Stimulated activated CD4-positive, alpha-beta T cell treated with anti-CD3 and anti-CD28 coated beads, TNF-alpha, amount 100 ng/mL, for 1 hour (primary cell): ENCODE measurements around the gene APEX1.

ENCODE experiments used
- DNase-seq, 3 donors: peaks; one replicate each; pipeline ENCODE4 v3.0.0-alpha.2; 2020; ENCODE audit warnings: low read depth in 3 of 3, low spot score in 1 of 3

APEX1 gene

DNA sequence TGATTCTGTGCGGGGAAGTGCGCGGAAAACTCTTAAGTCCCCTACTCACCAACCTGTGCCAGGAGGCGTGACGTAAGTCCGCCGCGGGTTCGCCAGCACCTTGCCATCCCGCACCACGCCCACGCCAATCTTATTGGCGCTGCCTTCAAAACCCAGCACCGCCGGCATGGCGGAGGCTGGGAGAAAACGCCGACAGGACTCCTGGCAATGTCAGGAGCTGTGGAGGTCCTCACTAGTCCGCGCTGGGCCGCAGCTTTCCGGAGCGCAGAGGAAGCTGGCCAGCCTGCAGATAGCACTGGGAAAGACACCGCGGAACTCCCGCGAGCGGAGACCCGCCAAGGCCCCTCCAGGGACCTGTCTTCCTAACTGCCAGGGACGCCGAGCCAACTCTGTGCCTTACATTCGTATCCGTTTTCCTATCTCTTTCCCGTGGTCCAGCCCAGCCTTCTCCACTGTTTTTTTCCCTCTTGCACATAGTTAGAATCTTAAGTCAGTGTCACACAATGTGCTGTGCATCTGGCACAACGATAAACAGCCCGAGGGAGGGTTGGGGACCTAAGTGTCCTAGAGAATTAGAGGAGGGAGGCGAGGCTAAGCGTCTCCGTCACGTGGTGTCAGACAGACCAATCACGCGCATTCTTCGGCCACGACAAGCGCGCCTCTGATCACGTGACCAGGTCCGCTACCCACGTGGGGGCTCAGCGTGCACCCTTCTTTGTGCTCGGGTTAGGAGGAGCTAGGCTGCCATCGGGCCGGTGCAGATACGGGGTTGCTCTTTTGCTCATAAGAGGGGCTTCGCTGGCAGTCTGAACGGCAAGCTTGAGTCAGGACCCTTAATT is at the start of gene APEX1, which contains the start of gene OSGEP:
Gene APEX1, plus strand, starts transcription at position 711 of the 839 bp plus-strand sequence. CDS start 420 bp downstream, outside the sequence.
Gene OSGEP, minus strand, starts transcription at position 297 of the 839 bp plus-strand sequence. Its CDS starts 129 bp downstream, at position 168.
- peak; percentile 89 to 96 (median 94) for DNase-seq

DNA sequence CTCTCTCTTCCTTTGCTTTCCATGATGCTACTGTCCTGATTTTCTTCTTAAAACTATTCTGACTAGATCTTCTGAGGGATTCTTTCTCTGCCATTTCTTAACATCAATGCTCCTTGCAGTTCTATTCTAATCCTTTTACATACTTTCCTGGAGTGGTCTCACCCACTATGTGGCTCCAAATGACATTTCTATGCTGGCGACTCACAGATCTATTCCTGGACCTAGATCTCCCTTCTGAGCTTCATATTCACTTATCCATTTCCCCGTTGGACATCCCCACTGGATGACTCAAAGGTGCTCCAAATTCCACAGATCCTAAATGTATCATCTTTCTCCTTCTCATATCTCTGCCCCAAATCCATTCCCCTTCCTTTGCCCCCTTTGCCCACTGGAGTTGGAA is 45.8 kb upstream of the APEX1 start:
- no peak for DNase-seq

GRCh38 chr14:20412411-20412810 is 42.6 kb upstream of the APEX1 start:
- no peak for DNase-seq

- peak; percentile 21 to 56 (median 48) for DNase-seq
These were observed 41.9 kb upstream of the APEX1 start, which contains the start of gene TEP1 for GRCh38 chr14:20412876-20413743. Gene TEP1, minus strand, starts transcription at chr14:20413501. Its CDS starts 5,062 bp downstream, at chr14:20408439.

DNA sequence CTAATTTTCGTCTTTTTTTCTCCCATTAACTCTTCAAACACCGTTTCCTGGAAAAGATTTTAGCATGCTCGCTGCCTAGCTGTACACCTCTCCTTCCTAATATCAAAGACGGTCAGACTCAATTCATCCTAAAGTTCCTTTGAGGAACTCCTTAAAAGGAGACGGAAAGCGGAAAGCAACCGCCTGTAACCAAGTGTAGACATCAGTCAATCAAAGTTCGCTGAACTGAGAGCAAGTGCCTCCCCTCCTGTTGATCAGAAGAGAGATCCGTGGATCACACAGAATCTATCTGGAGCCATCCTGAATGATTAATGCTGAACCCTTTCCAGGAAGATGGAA is 41.3 kb upstream of the APEX1 start:
- no peak for DNase-seq

DNA sequence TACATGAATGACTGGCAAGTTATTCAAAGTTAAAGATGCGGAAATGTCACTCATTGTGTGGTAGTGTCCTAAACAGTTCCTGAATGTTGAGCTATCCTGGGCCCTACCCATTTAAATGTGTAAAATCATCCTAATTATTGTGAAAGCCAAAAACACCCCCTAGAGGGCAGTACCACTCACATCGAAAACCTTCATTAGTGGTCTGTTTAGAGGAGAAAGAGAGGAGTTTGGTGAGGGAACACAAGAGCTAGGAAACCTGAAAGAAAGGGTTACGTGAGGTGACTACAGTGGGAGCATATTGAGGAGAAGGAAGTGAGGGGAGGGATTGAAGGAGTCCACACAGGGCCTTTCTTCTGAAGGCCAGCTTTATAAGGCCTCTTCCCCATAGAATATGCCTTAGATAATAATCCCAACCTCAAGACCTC is 39.2 kb upstream of the APEX1 start:
- DNase-seq, result no peak

- DNase-seq, result no peak
These were observed 38.8 kb upstream of the APEX1 start for GRCh38 chr14:20416223-20416622.

- no peak for DNase-seq
These were observed 37.5 kb upstream of the APEX1 start for GRCh38 chr14:20417250-20418186.

DNA sequence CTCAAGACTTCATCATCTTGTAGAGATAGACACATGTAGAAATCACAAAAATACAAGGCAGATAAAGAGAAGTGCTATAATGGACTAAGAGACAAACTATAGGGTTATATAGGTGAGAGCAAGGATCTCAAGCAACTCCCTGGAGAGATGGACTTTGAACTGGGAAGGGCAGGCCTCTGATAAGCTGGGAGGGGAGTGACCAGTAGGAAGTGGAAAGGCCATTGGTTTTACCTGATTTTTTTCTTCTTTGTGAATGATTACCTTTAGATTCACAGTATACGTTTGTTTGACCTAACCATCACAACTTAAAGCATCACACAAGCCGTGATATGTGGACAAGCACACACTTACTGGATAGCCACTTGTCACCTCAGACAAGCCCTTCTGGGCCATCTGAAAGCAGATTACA is 36.5 kb upstream of the APEX1 start:
- DNase-seq, result no peak

DNA sequence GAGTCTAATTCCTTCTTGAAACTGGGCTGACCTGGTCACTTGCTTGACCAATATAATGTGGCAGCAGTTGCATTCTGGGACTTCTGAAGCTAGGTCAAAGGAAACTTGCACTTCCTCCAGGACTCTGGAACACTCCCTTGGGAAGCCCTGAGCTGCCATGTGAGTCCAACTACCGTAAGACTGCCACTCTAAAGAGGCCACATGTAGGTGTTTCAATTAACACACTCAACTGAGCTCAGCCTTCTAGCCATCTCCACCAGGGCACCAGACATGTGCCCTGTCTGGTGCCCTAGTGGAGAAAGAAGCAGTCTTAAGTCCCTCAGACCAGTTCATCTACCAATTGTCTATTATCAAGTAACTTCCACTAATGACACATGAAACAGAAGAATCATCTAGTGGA is 35.6 kb upstream of the APEX1 start:
- no peak for DNase-seq

GRCh38 chr14:20421267-20421666 is 33.8 kb upstream of the APEX1 start:
- no peak for DNase-seq

GRCh38 chr14:20422886-20423285 is 32.1 kb upstream of the APEX1 start:
- no peak for DNase-seq

GRCh38 chr14:20424851-20425250 is 30.2 kb upstream of the APEX1 start:
- DNase-seq, result no peak

DNA sequence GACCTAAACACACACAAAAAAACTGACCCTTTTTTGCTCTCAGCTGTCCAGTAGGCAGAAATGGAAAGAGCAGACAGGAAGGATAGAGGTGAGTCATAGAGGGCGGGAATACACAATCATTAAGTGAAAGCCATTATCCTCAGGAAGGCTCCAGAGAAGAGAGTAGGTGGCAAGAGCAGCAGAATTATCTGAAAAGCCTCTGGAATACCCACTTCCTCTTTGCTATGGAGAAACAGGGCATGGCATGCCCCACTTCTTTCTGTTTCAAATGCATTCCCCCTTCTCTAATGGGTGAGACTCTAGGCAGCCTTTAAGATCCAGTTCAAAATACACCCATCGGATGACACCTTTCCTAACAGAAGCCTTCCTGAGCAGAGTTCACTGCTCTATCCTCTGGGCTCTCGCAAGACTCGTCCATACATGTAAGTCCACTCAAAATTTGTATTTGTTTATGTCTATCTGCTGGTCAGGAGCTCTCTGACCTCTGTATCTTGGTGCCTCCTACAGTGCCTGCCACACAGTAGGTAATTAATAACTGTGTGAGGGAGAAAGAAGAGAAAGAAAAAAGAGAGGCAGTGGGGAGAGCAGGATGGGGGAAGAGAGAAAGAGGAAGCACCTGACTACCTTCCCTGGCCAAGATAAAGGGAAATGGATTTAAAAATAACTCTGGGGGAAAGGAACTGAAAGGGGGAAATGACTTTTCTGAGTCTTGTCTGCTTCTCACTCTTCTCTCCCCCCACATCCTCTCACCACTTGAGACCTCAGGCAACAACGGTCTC is 27.6 kb upstream of the APEX1 start:
- DNase-seq, result no peak

DNA sequence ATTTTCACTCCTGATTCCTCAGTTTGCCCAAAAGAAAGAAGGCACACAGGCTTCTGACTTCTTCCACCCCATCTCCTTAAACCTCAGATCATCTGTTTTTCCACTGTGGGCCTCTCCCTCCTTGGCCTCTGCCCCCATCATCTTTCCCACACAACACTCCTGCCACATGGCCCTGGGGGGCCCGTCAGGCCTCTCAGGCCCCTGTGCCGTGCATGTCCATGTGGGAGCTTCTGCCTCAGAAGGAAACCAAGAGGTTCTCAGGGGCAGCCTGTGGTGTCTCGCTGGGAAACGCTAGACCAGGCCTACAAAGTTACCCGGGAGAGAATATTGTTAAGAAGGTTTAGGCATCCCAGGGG is 27.0 kb upstream of the APEX1 start:
- DNase-seq, result no peak

DNA sequence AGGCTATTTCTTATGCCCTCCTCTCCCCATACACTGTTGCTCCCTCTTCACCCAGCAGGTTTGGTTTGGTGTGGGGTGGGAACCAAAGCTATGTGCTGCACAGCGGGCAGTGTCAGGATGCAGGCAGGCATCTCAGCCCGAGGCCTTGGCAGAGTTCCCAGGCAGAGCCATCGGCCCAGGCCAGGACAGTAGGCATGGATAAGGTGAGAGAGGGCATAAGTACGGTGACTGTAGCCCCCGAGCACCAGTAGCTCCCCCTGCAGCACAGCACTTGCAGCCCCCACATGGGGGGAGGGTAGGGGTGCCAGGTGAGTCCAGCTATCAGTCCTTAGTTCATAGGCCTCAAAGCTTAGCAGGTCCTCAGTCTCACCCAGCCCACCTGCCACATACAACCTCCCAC is 26.2 kb upstream of the APEX1 start:
- no peak for DNase-seq

GRCh38 chr14:20429801-20430669 is 25.0 kb upstream of the APEX1 start:
- no peak for DNase-seq

DNA sequence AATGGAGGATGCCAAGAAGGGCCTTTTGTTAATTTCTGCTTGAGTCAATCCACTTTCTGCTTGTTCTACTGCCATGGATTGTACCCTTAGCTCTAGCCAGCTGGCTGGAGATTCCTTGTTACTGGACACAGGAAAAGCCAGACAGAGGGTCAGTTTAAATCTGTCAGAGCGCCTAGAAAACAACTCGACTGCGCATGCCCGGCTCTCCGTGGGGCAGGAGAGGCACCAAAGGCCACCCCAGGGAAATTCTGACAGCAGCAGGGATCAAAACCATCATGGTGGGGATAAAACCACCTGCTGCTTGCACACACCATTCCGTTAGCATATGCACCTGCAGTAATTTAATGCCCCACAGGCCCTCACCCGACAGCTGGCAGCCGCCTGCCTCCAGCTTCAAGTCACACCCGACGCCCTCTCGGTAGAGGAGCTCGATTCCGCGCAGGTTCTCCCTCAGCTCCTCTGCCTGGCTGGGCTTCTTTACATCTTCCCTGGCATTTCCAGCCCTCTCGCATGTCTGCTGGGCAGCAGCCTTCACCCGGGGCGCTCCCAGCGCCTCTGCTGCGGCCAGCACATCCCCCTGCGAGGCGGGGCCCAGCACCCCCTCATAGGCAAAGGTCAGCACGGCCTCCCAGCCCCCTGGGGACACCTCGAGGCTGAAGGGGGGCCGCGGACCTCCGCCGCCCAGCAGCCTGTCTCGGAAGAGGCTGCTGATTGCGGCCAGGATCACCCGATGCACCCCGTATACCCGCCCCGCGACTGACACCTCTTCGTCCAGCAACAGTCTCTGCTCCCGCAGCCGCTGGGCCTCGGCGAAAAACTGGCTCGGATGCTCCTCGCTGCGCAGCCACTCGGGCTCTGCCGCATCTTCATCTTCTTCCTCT is 20.1 kb upstream of the APEX1 start:
- no peak for DNase-seq
